ENCODE data around the gene KCTD16.
A peak's percentile ranks its signal among the peaks of the same experiment; 100 is the strongest.

KCTD16 gene

GRCh38 chr5:144295284-144295683, 124.6 kb downstream of the KCTD16 start:
- DNase-seq: no peak

DNA sequence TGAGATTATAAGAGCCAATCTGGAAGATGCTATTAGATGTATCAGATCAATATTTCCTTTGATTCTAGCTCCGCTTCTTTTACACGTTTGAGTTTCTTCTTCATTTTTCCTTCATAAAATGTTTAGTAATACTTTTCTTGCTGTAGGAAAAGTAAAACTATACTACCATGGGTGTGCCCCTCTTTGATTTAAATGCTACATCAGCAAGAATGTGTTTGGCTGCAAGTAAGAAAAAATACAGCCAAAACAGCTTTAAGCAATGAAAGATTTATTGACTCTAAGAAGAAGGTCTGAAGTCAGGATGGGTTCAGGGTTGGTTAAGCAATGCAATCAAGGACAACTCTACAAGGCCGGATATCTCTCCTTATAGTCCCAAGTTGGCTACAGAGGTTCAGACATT, 126.4 kb downstream of the KCTD16 start:
- DNase-seq: no peak

GRCh38 chr5:144298658-144299057, 128.0 kb downstream of the KCTD16 start:
- DNase-seq: no peak

GRCh38 chr5:144304688-144305087, 134.0 kb downstream of the KCTD16 start:
- DNase-seq: no peak

DNA sequence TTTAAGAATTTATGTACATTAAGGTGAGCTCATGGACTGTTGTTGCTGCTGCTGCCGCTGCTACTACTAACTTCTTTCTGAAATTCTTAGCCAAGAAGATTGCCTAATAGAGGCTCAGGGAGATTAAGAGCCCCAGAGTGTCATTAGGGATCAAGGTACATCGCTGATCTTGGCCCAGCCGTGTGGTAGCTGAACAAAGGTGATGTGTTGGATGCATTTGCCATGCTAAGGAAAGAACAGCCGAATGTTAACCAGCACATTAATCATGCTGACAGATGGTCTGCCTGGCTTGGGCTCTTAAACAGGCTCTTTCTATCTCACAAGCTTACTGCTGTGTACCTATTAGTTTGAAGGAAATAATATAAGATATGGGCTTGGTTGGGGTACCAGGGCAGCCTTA, 137.1 kb downstream of the KCTD16 start:
- no peak for DNase-seq

DNA sequence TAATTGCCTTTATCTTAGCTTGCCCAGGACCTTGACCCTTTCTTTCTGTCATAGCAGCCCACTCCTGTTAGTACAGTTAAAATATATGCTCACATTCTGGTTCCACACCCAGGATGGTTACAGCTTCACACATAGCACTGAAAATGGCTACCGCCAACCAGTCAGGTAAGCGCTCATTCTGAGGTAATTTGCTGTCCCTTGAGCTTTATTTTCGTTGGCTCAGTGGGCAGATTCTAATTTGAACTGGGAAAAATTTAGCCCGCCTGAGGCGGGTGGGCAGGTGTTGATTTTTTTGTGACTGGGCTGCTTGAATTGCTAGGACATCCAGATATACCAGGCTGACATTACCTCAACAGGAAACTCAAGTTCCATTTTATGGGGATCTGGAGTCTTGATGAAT, 137.5 kb downstream of the KCTD16 start:
- no peak for DNase-seq

GRCh38 chr5:144308906-144309670, 138.4 kb downstream of the KCTD16 start:
- DNase-seq: peak; percentile 51

GRCh38 chr5:144310621-144311020, 139.9 kb downstream of the KCTD16 start:
- DNase-seq: no peak

- DNase-seq: no peak
Observed at GRCh38 chr5:144313147-144313726, 142.6 kb downstream of the KCTD16 start.

GRCh38 chr5:144315026-144315425, 144.4 kb downstream of the KCTD16 start:
- no peak for DNase-seq

DNA sequence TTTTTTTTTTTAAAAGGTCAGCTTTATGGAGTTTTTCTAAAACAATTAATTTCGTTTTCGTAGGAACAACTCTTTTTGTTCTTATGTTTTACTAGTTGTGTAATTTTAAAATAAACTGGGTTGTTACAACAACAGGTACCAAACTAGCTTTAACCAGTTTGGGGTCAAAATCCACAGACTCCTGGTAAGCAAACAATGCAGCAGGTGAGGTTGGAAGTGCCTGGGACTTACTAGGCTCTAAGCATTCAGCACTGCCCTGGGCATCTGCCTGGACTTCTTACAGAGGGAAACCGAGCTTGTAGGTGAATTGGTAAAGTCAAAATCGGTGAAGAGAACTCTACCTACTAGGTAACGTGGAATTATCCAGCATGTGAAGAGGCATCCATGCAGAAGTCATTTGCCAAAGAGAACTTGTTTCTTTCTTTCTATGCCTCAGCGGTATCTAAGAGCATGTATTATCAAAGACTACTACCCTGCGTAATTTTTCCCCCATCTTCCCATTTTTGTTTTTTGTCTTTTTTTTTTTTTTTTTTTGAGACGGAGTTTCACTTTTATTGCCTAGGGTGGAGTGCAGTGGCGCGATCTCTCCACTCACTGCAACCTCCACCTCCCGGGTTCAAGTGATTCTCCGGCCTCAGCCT, 145.4 kb downstream of the KCTD16 start:
- no peak for DNase-seq

GRCh38 chr5:144318011-144318410, 147.3 kb downstream of the KCTD16 start:
- no peak for DNase-seq

DNA sequence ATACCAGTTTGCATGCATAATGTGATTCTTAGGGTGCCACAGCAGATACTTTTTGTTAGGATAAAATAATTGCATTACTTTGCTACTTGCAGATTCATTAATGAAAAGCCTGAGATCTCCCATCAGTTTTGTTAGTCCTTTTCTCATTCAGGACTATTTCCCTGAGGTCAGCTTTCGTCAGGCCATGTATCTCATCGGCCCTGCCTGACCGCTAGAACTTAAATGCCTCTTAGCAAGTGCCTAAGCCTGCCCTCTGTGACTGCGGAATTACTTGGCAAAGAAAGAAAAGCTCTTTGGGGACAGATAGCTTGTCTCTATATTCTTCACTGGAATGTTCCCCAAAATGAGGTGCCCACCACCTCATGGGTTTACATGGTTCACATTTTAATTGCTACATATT, 147.8 kb downstream of the KCTD16 start:
- no peak for DNase-seq

DNA sequence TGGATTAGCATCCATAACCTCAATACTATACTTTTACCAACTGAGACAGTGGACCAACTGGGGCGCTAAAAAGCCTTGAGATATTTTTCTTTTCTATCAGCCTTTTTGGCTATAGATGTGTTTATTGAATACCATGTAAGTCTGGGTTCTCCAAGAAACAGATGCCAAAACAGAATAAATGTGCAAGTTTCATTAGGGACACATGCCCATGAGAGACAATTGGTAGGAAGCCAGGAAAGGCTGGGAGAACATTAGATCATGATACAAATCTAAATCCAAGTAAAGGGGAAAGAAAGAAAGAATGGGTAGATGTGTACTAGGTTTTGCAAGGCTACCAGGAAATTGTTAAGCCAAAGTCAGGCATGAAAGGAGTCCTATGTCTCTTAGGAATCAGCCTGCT, 152.5 kb downstream of the KCTD16 start:
- DNase-seq: no peak

- DNase-seq: no peak
Observed at GRCh38 chr5:144325532-144325931, 154.9 kb downstream of the KCTD16 start.

GRCh38 chr5:144328494-144328893, 157.8 kb downstream of the KCTD16 start:
- no peak for DNase-seq

GRCh38 chr5:144328980-144329379, 158.3 kb downstream of the KCTD16 start:
- DNase-seq: no peak

GRCh38 chr5:144329681-144330080, 159.0 kb downstream of the KCTD16 start:
- DNase-seq: no peak

GRCh38 chr5:144331361-144331760, 160.7 kb downstream of the KCTD16 start:
- no peak for DNase-seq

GRCh38 chr5:144332265-144332664, 161.6 kb downstream of the KCTD16 start:
- DNase-seq: no peak

GRCh38 chr5:144333336-144333920, 162.8 kb downstream of the KCTD16 start:
- no peak for DNase-seq

DNA sequence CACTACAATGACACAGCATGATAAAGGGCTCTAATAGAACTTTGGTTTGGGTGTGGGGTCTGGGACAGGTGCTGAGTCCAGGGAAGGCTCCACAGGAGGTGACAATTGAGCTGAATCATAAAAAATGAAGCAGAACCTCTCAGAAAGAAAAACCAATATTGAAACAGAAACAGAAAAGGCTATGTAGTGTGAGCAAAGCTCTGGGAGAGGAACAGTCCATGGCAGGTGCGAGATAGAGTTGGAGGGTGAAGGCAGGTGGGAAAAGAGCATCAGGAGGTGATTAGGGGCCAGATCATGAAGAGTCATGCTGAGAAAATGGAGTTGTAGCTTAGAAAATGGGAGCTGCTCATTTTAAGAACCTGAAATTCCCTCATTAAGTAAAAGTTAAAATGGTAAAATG, 164.9 kb downstream of the KCTD16 start:
- DNase-seq: no peak

GRCh38 chr5:144336191-144336961, 165.7 kb downstream of the KCTD16 start:
- DNase-seq: no peak

All from kidney glomerular epithelial cell (primary cell).